GM18505 (cell line): Measurements from ENCODE around the gene PCDHA12.
"Not testable (repeated sequence)": the region's sequence is repeated elsewhere in the genome, so short reads cannot be mapped to it uniquely, and the experiment has no call there.

ENCODE experiments used
- ATAC-seq: cut with Tn5 transposase; IDR thresholded peaks from one replicate; pipeline ENCODE4 v1.9.1; 2021; ENCODE audit not compliant: unreplicated experiment
- POLR2A ChIP-seq: IDR thresholded peaks from 4 replicates; pipeline ENCODE4 v1.6.1; 2011; ENCODE audit warnings: borderline replicate concordance; ENCODE audit not compliant: insufficient read depth, insufficient read length; ENCODE audit errors: extremely low read depth

Gene PCDHA12

DNA sequence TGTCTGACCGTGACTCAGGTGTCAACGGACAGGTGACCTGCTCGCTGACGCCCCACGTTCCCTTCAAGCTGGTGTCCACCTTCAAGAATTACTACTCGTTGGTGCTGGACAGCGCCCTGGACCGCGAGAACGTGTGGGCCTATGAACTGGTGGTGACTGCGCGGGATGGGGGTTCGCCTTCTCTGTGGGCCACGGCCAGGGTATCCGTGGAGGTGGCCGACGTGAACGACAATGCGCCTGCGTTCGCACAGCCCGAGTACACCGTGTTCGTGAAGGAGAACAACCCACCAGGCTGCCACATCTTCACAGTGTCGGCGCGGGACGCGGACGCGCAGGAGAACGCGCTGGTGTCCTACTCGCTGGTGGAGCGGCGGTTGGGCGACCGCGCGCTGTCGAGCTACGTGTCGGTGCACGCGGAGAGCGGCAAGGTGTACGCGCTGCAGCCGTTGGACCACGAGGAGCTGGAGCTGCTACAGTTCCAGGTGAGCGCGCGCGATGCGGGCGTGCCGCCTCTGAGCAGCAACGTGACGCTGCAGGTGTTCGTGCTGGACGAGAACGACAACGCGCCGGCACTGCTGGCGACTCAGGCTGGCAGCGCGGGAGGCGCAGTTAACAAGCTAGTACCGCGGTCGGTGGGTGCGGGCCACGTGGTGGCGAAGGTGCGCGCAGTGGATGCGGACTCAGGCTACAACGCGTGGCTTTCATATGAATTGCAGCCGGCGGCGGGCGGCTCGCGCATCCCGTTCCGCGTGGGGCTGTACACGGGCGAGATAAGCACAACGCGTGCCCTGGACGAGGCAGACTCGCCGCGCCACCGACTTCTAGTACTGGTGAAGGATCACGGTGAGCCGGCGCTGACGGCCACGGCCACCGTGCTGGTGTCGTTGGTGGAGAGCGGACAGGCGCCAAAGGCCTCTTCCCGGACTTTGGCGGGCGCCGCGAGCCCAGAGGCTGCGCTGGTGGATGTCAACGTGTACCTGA is 4.6 kb upstream of the PCDHA12 start:
- no peak for ATAC-seq
- TF ChIP-seq POLR2A = no peak

DNA sequence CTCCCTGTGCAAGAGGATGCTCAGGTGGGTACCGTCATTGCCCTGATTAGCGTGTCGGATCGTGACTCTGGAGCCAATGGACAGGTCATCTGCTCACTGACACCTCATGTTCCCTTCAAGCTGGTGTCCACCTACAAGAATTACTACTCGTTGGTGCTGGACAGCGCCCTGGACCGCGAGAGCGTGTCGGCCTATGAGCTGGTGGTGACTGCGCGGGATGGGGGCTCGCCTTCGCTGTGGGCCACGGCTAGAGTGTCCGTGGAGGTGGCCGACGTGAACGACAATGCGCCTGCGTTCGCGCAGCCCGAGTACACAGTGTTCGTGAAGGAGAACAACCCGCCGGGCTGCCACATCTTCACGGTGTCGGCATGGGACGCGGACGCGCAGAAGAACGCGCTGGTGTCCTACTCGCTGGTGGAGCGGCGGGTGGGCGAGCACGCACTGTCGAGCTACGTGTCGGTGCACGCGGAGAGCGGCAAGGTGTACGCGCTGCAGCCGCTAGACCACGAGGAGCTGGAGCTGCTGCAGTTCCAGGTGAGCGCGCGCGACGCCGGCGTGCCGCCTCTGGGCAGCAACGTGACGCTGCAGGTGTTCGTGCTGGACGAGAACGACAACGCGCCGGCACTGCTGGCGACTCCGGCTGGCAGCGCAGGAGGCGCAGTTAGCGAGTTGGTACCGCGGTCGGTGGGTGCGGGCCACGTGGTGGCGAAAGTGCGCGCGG is 1.6 kb downstream of the PCDHA12 start:
- not testable (repeated sequence) for ATAC-seq

DNA sequence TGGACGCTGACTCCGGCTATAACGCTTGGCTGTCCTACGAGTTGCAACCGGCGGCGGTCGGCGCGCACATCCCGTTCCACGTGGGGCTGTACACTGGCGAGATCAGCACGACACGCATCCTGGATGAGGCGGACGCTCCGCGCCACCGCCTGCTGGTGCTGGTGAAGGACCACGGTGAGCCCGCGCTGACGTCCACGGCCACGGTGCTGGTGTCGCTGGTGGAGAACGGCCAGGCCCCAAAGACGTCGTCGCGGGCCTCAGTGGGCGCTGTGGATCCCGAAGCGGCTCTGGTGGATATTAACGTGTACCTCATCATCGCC is 2.1 kb downstream of the PCDHA12 start:
- no peak for TF ChIP-seq POLR2A
- no peak for ATAC-seq

DNA sequence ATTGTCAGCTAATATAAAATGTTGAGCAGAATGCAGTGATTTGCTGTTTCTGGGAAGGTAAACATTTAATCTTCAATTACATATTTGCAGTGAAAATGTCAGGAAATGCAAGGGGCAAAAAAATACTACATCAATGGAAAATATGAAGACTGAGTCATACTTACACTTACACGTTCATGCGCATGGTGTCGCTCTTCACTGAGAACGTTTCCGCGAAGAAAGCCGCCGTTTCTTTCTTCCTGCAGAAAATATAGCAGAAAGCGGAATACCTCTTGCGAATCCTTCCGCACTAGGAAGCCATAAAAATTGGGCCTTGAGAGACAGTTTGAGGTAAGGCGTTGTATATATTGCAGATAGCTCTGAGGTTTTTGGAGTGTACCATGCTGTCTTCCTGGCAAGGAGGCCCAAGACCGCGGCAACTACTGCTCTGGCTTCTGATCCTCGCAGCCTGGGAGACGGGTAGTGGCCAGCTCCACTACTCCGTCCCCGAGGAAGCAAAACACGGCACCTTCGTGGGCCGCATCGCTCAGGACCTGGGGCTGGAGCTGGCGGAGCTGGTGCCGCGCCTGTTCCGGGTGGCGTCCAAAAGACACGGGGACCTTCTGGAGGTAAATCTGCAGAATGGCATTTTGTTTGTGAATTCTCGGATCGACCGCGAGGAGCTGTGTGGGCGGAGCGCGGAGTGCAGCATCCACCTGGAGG is 6.9 kb downstream of the PCDHA12 start, which contains the start of gene PCDHA13:
Gene PCDHA13 (plus strand): TSS at position 236 of the 702 bp plus-strand sequence. CDS start 145 bp downstream, at position 381.
- TF ChIP-seq POLR2A = no peak
- no peak for ATAC-seq

DNA sequence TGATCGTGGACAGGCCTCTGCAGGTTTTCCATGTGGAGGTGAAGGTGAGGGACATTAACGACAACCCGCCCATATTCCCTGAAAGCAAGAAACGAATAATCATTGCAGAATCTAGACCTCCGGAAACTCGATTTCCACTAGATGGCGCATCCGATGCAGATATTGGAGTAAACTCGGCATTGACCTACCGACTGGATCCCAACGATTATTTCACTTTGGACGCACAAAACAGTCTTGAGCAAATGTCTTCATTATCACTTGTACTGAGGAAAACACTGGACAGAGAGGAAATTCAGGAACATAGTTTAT is 7.4 kb downstream of the PCDHA12 start:
- ATAC-seq = no peak
- no peak for TF ChIP-seq POLR2A

DNA sequence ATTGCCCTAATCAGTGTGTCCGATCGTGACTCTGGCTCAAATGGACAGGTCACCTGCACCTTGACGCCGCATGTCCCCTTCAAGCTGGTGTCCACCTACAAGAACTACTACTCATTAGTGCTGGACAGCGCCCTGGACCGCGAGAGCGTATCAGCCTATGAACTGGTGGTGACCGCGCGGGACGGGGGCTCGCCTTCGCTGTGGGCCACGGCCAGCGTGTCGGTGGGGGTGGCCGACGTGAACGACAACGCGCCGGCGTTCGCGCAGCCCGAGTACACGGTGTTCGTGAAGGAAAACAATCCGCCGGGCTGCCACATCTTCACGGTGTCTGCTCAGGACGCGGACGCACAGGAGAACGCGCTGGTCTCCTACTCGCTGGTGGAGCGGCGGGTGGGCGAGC is 8.3 kb downstream of the PCDHA12 start:
- TF ChIP-seq POLR2A = no peak
- no peak for ATAC-seq

DNA sequence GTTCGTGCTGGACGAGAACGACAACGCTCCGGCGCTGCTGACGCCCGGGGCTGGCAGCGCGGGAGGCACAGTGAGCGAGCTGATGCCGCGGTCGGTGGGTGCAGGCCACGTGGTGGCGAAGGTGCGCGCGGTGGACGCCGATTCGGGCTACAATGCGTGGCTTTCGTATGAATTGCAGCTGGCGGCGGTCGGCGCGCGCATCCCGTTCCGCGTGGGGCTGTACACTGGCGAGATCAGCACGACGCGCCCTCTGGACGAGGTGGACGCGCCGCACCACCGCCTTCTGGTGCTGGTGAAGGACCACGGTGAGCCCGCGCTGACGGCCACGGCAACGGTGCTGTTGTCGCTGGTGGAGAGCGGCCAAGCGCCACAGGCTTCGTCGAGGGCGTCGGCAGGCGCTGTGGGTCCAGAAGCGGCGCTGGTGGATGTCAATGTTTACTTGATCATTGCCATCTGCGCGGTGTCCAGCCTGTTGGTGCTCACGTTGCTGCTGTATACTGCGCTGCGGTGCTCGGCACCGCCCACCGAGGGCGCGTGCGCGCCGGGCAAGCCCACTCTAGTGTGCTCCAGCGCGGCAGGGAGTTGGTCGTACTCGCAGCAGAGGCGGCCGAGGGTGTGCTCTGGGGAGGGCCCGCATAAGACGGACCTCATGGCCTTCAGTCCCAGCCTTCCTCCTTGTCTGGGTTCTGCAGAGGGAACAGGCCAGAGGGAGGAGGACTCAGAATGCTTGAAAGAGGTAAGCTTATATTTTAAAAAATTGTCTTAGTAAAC is 9.0 kb downstream of the PCDHA12 start:
- TF ChIP-seq POLR2A = no peak
- ATAC-seq = no peak

DNA sequence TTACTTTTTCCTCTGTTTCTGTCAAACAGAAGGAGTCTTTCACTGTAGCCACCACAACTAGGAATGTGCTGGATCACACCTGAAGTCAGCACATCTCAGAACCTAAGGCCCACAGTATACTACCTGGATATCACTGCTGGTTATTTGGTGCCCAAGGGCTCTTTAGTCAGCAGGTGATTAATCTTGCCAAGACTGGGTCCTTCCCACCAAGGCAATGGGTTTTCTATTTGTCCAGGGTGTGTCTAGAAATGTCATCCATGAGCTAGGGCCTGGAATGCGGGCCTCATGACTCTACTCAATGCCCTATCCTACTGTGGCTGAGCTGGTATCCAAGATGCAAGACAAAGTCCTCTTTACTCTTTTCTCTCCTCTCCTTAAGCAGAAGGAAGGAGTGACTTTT is 41.2 kb downstream of the PCDHA12 start:
- no peak for ATAC-seq
- TF ChIP-seq POLR2A = no peak

DNA sequence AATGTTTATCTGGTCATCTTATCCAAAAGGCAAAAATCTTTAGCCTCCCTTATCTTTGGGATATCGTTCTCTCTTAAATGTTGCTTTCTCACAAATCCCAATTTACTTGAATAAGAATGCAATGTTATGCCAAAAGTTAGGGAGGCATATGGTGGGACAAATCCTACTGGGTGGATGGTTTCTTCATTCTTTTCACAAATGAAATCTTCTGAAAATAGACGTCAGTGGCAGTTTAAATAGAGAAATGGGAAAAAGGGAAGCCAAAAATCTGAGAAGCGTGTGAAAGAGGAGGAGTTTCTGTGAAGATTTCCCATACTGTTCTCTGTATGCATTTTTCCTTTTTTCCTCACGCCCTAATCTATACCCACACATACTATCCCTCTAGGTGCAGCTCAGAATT is 48.5 kb downstream of the PCDHA12 start:
- no peak for ATAC-seq
- TF ChIP-seq POLR2A = no peak

DNA sequence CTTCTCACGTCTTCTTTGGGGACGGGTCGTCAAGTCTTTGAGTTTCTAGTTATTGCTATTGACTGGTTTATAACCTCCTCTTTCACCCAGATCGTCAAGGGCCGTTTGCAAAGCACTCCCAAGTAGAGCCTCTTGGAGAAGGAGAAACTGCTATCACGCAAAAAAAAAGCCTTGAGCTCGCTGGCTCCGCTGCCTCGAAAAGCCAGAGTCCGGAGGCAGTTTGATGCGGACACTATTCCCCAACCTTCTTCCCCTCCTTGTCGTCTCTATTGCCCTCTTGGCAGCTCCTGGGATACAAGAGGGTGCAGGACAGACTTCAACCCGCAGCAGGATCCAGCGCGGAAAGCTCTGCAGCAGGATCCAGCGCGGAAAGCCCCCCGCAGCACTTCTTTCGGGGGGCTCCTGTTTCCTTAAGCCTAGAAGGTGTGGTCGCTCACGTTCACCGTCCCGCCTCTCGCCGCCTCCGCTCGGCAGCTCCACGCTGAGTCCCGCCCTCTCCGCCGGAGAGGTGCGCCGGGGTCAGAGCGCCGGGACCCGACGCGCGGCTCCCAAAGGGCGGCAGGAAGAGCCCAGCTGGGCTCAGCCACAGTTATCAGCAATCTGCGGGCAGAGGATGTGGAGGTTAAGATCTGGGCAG is 50.8 kb downstream of the PCDHA12 start, which contains the start of gene PCDHAC1:
Gene PCDHAC1 (plus strand): TSS at position 494 of the 637 bp plus-strand sequence. CDS start 594 bp downstream, outside the sequence.
- TF ChIP-seq POLR2A = no peak
- no peak for ATAC-seq

DNA sequence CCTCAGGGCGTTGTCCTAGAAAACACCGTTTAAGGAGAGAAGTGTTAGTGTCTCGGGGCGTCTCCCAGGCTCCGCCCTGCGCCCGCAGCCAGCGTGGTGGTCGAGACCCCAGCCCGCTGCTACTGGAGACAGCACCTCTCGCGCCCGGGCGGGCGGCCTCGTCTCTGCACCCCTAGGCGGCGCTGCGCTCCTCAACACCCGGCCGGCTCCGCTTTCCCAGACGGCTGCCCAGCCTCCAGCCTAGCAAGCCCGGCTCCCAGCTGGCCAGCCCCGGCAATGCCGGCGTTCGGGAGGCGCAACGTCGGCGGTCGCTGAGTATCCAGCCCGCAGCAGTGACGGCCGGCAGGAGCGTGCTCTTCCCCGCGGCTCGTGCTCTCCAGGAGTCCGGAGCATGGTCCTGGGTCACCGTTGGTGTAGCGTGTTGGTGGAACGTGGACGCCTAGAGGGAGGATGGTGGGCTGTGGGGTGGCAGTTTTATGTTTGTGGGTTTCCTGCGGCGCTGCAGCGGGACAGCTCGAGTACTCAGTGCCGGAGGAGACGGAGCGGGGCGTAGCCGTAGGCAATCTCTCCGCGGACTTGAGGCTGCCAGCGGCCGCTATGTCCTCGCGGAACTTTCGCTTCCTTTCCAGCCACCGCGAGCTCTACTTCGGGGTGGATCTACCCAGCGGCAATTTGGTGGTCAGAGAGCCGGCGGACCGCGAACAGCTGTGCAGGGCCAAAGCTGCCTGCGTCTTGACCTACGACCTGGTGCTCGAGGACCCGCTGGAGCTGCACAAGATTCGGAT is 51.5 kb downstream of the PCDHA12 start:
- no peak for TF ChIP-seq POLR2A

DNA sequence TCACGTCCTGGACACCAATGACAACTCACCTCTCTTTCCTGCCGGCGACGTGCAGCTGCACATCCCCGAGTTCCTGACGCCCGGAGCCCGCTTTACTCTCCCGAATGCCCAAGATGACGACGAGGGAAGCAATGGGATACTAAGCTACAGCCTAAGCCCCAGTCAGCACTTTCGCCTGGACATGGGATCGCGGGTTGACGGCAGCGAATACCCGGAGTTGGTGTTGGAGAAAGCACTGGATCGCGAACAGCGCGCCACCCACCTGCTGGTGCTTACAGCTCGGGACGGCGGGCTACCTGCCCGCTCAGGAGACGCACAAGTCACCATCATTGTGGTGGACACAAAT is 52.1 kb downstream of the PCDHA12 start:
- ATAC-seq = no peak
- TF ChIP-seq POLR2A = no peak

More for the DNA sequence above, 51.5 kb downstream of the PCDHA12 start:
- ATAC-seq = no peak
